Trophoblast cell (in vitro differentiated cells and primary cell): ENCODE data around the gene UBAC2.

Experiments
- DNase-seq, 2 donors: peaks; one replicate each; pipeline ENCODE4 v3.0.0-alpha.2; 2016
- H2AFZ ChIP-seq: 2 replicates; pipeline ENCODE4 v1.6.1; 2013; ENCODE audit warnings: low read length, moderate library complexity, mild to moderate bottlenecking; ENCODE audit not compliant: insufficient read depth, poor library complexity
- H2AK5ac ChIP-seq: 2 replicates; pipeline ENCODE4 v1.6.1; 2013; ENCODE audit warnings: mild to moderate bottlenecking, low read length
- H2BK120ac ChIP-seq: 2 replicates; pipeline ENCODE4 v1.6.1; 2013; ENCODE audit warnings: low read length, mild to moderate bottlenecking, moderate library complexity; ENCODE audit not compliant: insufficient read depth, poor library complexity
- H2BK12ac ChIP-seq: 2 replicates; pipeline ENCODE4 v1.6.1; 2013; ENCODE audit warnings: mild to moderate bottlenecking, low read length, moderate library complexity
- H2BK5ac ChIP-seq: 2 replicates; pipeline ENCODE4 v1.6.1; 2013; ENCODE audit warnings: low read length, low read depth, moderate library complexity, mild to moderate bottlenecking; ENCODE audit not compliant: poor library complexity
- H3K14ac ChIP-seq: 2 replicates; pipeline ENCODE4 v1.6.1; 2013; ENCODE audit warnings: mild to moderate bottlenecking, low read length
- H3K18ac ChIP-seq: 2 replicates; pipeline ENCODE4 v1.6.1; 2013; ENCODE audit warnings: mild to moderate bottlenecking, low read length
- H3K23ac ChIP-seq: 2 replicates; pipeline ENCODE4 v1.6.1; 2013; ENCODE audit warnings: low read length
- H3K27ac ChIP-seq: 2 replicates; pipeline ENCODE4 v1.5.1; 2013; ENCODE audit warnings: low read depth, mild to moderate bottlenecking, inconsistent platforms, low read length, moderate library complexity
- H3K27me3 ChIP-seq: 2 replicates; pipeline ENCODE4 v1.6.1; 2013; ENCODE audit warnings: inconsistent platforms, mild to moderate bottlenecking, low read length, moderate library complexity; ENCODE audit not compliant: insufficient read depth
- H3K36me3 ChIP-seq, 2 experiments: 1 replicate in 1 of 2; 2 replicates in 1 of 2; pipeline ENCODE4 v1.6.1; 2013; ENCODE audit warnings: low read length in 2 of 2, mild to moderate bottlenecking in 2 of 2, moderate library complexity in 1 of 2; ENCODE audit not compliant: insufficient read depth in 2 of 2, control insufficient read depth in 1 of 2
- H3K4ac ChIP-seq: 2 replicates; pipeline ENCODE4 v1.6.1; 2013; ENCODE audit warnings: low read depth, mild to moderate bottlenecking, low read length, moderate library complexity
- H3K4me1 ChIP-seq, 2 experiments: 1 replicate in 1 of 2; 2 replicates in 1 of 2; pipeline ENCODE4 v1.6.1; 2013; ENCODE audit warnings: low read length in 2 of 2, mild to moderate bottlenecking in 2 of 2, moderate library complexity in 1 of 2; ENCODE audit not compliant: insufficient read depth in 2 of 2, control insufficient read depth in 1 of 2
- H3K4me2 ChIP-seq: 2 replicates; pipeline ENCODE4 v1.6.1; 2013; ENCODE audit warnings: inconsistent platforms, mild to moderate bottlenecking, low read length, moderate library complexity
- H3K4me3 ChIP-seq: 2 replicates; pipeline ENCODE4 v1.5.1; 2013; ENCODE audit warnings: mild to moderate bottlenecking, low read depth, low read length, inconsistent platforms
- H3K79me1 ChIP-seq: one replicate; pipeline ENCODE4 v1.6.1; 2013; ENCODE audit warnings: low read length
- H3K79me2 ChIP-seq: 2 replicates; pipeline ENCODE4 v1.6.1; 2013; ENCODE audit warnings: low read length, mild to moderate bottlenecking; ENCODE audit not compliant: control insufficient read depth, insufficient read depth, poor library complexity
- H3K9ac ChIP-seq: 2 replicates; pipeline ENCODE4 v1.6.1; 2013; ENCODE audit warnings: mild to moderate bottlenecking, low read length
- H3K9me3 ChIP-seq: 2 replicates; pipeline ENCODE4 v1.6.1; 2013; ENCODE audit warnings: low read depth, mild to moderate bottlenecking, control low read depth, inconsistent platforms, low read length; ENCODE audit not compliant: insufficient read depth
- H4K12ac ChIP-seq: 2 replicates; pipeline ENCODE4 v1.6.1; 2013; ENCODE audit warnings: low read depth, mild to moderate bottlenecking, low read length, moderate library complexity
- H4K8ac ChIP-seq: 2 replicates; pipeline ENCODE4 v1.6.1; 2013; ENCODE audit warnings: low read depth, mild to moderate bottlenecking, low read length, moderate library complexity
- H4K91ac ChIP-seq: one replicate; pipeline ENCODE4 v1.6.1; 2013; ENCODE audit warnings: low read depth, mild to moderate bottlenecking, low read length, moderate library complexity
- WGBS: extraction: QIAGEN DNeasy Blood & Tissue Kit; methylation state at CpG from one replicate; pipeline ENCODE4 v1.1.7; 2013; ENCODE audit warnings: missing lambda C conversion rate; ENCODE audit not compliant: insufficient read length, insufficient coverage; ENCODE audit errors: extremely low coverage; 5-methylcytosine and 5-hydroxymethylcytosine counted together

The UBAC2 gene

GRCh38 chr13:99192480-99192879 is 8.2 kb upstream of the UBAC2 start:
- Histone ChIP-seq H3K27me3 (no peaks in the 10 kb centered on the region), H3K4me3 (no peak overlapping the region), H3K27ac (no peak overlapping the region), H3K36me3 (no peaks in the 10 kb centered on the region), H4K91ac (no peak overlapping the region), H2AK5ac (no peak overlapping the region), H3K79me2 (no peaks in the 10 kb centered on the region), H3K23ac (no peak overlapping the region), H3K79me1 (peaks cover 3% of the 10 kb centered on the region), H3K9me3 (peaks cover 3% of the 10 kb centered on the region), H2BK120ac (no peak overlapping the region), H3K18ac (no peak overlapping the region), H4K12ac (no peak overlapping the region), H3K4ac (no peak overlapping the region), H2BK5ac (no peak overlapping the region), H3K4me2 (no peak overlapping the region), H3K14ac (no peak overlapping the region), H3K4me1 (peaks cover 7 to 8% of the 10 kb centered on the region in 2 experiments), H2AFZ (no peak overlapping the region), H2BK12ac (no peak overlapping the region), H3K9ac (no peak overlapping the region), H4K8ac (no peak overlapping the region)
- no peak for DNase-seq

DNA sequence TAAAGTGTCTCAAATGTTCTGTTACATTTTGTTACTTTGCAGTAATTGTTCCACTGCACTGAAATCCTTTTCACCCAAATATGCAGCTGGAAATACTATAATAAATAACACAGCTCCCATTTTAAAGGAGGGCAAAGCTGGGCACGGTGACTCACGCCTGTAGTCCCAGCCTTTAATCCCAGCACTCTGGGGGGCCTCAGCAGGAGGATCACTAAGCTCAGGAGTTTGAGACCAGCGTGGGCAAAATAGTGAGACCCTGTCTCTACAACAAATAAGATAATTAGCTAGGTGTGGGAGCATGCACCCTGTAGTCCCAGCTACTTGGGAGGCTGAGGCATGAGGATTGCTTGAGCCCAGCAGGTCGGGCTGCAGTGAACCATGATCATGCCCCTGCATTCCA is 7.5 kb upstream of the UBAC2 start:
- peaks cover 10 to 11% of the 10 kb centered on the region in 2 experiments for H3K4me1 ChIP-seq
- no peak overlapping the region for H3K9ac ChIP-seq
- H2AFZ ChIP-seq = no peak overlapping the region
- no peaks in the 10 kb centered on the region for H3K79me2 ChIP-seq
- H3K36me3 ChIP-seq = no peaks in the 10 kb centered on the region
- no peak overlapping the region for H2BK12ac ChIP-seq
- no peak overlapping the region for H2BK120ac ChIP-seq
- no peak overlapping the region for H2AK5ac ChIP-seq
- H2BK5ac ChIP-seq = no peak overlapping the region
- H3K4me2 ChIP-seq = no peak overlapping the region
- peaks cover 3% of the 10 kb centered on the region for H3K9me3 ChIP-seq
- no CpG with 5 or more reads among the region's 4 CpGs for WGBS
- H3K23ac ChIP-seq = no peak overlapping the region
- no peak overlapping the region for H3K14ac ChIP-seq
- peaks cover 5% of the 10 kb centered on the region for H3K79me1 ChIP-seq
- H3K4ac ChIP-seq = no peak overlapping the region
- H3K27me3 ChIP-seq = no peaks in the 10 kb centered on the region
- H3K18ac ChIP-seq = no peak overlapping the region
- H4K12ac ChIP-seq = no peak overlapping the region
- H4K91ac ChIP-seq = no peak overlapping the region
- H3K27ac ChIP-seq = no peak overlapping the region
- H4K8ac ChIP-seq = no peak overlapping the region
- H3K4me3 ChIP-seq = no peak overlapping the region
- DNase-seq = no peak

- peak; percentile 31 to 59 for DNase-seq
- no peak overlapping the region for H3K4ac ChIP-seq
- no peak overlapping the region for H2AK5ac ChIP-seq
- peaks cover 3% of the 10 kb centered on the region for H3K9me3 ChIP-seq
- no peak overlapping the region for H2BK120ac ChIP-seq
- H4K8ac ChIP-seq = no peak overlapping the region
- H3K4me3 ChIP-seq = no peak overlapping the region
- no peak overlapping the region for H3K14ac ChIP-seq
- H2BK5ac ChIP-seq = no peak overlapping the region
- no peaks in the 10 kb centered on the region for H3K27me3 ChIP-seq
- H3K9ac ChIP-seq = no peak overlapping the region
- H3K4me2 ChIP-seq = peak overlapping the region; percentile 45
- no peak overlapping the region for H2AFZ ChIP-seq
- no peak overlapping the region for H4K12ac ChIP-seq
- H3K23ac ChIP-seq = no peak overlapping the region
- no peak overlapping the region for H3K18ac ChIP-seq
- peaks cover 11% of the 10 kb centered on the region for H3K79me2 ChIP-seq
- no peak overlapping the region for H4K91ac ChIP-seq
- H3K36me3 ChIP-seq = no peaks in the 10 kb centered on the region
- H2BK12ac ChIP-seq = no peak overlapping the region
- peaks cover 14 to 19% of the 10 kb centered on the region in 2 experiments for H3K4me1 ChIP-seq
- H3K27ac ChIP-seq = peak overlapping the region; percentile 60
- WGBS = no CpG with 5 or more reads among the region's 5 CpGs
- peaks cover 21% of the 10 kb centered on the region for H3K79me1 ChIP-seq
These were observed 4.1 kb upstream of the UBAC2 start for GRCh38 chr13:99196466-99197116.

DNA sequence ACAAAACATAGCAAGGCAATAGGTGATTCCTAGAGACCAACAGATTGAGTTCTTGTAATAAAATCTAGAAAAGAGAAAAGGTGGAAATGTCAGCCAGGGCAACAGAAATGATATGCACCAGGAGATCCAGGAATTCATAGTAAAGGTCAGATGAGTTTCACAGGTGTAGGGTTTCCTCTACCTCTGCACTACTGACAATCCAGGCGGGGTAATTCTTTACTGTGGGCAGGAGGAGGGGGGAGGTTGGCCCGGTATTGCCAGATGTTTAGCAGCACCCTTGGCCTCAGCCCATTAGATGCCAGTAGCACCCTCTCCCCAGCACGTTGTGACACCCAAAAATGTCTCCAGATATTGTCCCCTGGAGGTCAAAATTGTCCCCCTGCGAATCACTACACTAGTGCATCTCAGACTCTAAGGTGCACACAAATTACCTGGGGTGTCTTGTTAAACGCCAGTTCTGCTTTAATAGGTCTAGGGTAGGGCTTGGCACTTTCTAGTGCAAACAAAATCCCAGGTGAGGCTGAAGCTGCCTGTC is 3.5 kb upstream of the UBAC2 start:
- H4K91ac ChIP-seq = no peak overlapping the region
- H4K8ac ChIP-seq = no peak overlapping the region
- H3K9ac ChIP-seq = no peak overlapping the region
- H2BK5ac ChIP-seq = no peak overlapping the region
- no peak overlapping the region for H3K18ac ChIP-seq
- H2BK120ac ChIP-seq = no peak overlapping the region
- H3K27me3 ChIP-seq = no peaks in the 10 kb centered on the region
- DNase-seq = peak in 1 of 2 donors; percentile 45
- H3K36me3 ChIP-seq = no peaks in the 10 kb centered on the region
- peak overlapping the region; percentile 25 for H3K23ac ChIP-seq
- peak overlapping the region; percentile 53 for H3K4me2 ChIP-seq
- peaks cover 14 to 19% of the 10 kb centered on the region in 2 experiments for H3K4me1 ChIP-seq
- peak overlapping the region; percentile 60 for H3K27ac ChIP-seq
- H2BK12ac ChIP-seq = peak overlapping the region; percentile 10
- no peak overlapping the region for H3K14ac ChIP-seq
- peaks cover 21% of the 10 kb centered on the region for H3K79me1 ChIP-seq
- H3K9me3 ChIP-seq = peaks cover under 1% of the 10 kb centered on the region
- peaks cover 11% of the 10 kb centered on the region for H3K79me2 ChIP-seq
- no peak overlapping the region for H3K4ac ChIP-seq
- H2AFZ ChIP-seq = no peak overlapping the region
- H2AK5ac ChIP-seq = no peak overlapping the region
- no peak overlapping the region for H4K12ac ChIP-seq
- H3K4me3 ChIP-seq = no peak overlapping the region
- WGBS = no CpG with 5 or more reads among the region's 5 CpGs
